ENCODE results near the gene PRSS57.

Gene PRSS57

GRCh38 chr19:652467-653389, 42.5 kb downstream of the PRSS57 start:
- DNase-seq (ENCODE audit: low spot score): no peak

- no peak for DNase-seq (ENCODE audit: low spot score)
Observed at GRCh38 chr19:651991-652390, 43.3 kb downstream of the PRSS57 start.

GRCh38 chr19:651114-651818, 44.0 kb downstream of the PRSS57 start:
- DNase-seq (ENCODE audit: low spot score): no peak

GRCh38 chr19:650121-650520, 45.1 kb downstream of the PRSS57 start:
- no peak for DNase-seq (ENCODE audit: low spot score)

GRCh38 chr19:648904-649801, 46.1 kb downstream of the PRSS57 start:
- DNase-seq (ENCODE audit: low spot score): no peak

GRCh38 chr19:648305-648704, 46.9 kb downstream of the PRSS57 start:
- no peak for DNase-seq (ENCODE audit: low spot score)

GRCh38 chr19:647566-648284, 47.5 kb downstream of the PRSS57 start:
- DNase-seq (ENCODE audit: low spot score): no peak

GRCh38 chr19:646779-647565, 48.3 kb downstream of the PRSS57 start:
- DNase-seq (ENCODE audit: low spot score): no peak

- DNase-seq (ENCODE audit: low spot score): no peak
Observed at GRCh38 chr19:645912-646778, 49.1 kb downstream of the PRSS57 start.

- DNase-seq (ENCODE audit: low spot score): no peak
Observed at GRCh38 chr19:644789-645188, 50.5 kb downstream of the PRSS57 start.

- no peak for DNase-seq (ENCODE audit: low spot score)
Observed at GRCh38 chr19:644363-644762, 50.9 kb downstream of the PRSS57 start.

- DNase-seq (ENCODE audit: low spot score): no peak
Observed at GRCh38 chr19:643736-644135, 51.5 kb downstream of the PRSS57 start.

GRCh38 chr19:642767-643727, 52.2 kb downstream of the PRSS57 start:
- no peak for DNase-seq (ENCODE audit: low spot score)

- no peak for DNase-seq (ENCODE audit: low spot score)
Observed at GRCh38 chr19:641702-642101, 53.5 kb downstream of the PRSS57 start.

GRCh38 chr19:640606-641189, 54.6 kb downstream of the PRSS57 start:
- no peak for DNase-seq (ENCODE audit: low spot score)

GRCh38 chr19:640161-640558, 55.1 kb downstream of the PRSS57 start:
- no peak for DNase-seq (ENCODE audit: low spot score)

GRCh38 chr19:639253-640160, 55.7 kb downstream of the PRSS57 start, which contains the start of gene FGF22:
Gene FGF22, plus strand, starts transcription at chr19:639879. Its CDS starts 47 bp downstream, at chr19:639926.
- DNase-seq (ENCODE audit: low spot score): peak; percentile 89

All from NAMALWA (cell line).